H9 (cell line): ENCODE measurements around the gene POU2F1. TPM values are rescaled to one million over a fixed set of nuclear protein-coding genes. Genes with fewer than 3 reads are reported as not detected.

ENCODE experiments used
- DNase-seq: peaks from one replicate; pipeline ENCODE4 v3.0.0-alpha.2; 2017
- H2AFZ ChIP-seq: one replicate; pipeline ENCODE4 v1.6.1; 2013; ENCODE audit warnings: mild to moderate bottlenecking, low read length, control low read depth, moderate library complexity
- H2AK5ac ChIP-seq: 2 replicates; pipeline ENCODE4 v1.6.1; 2013; ENCODE audit warnings: low read length, control low read depth, mixed read lengths; ENCODE audit not compliant: insufficient read length
- H2BK120ac ChIP-seq: one replicate; pipeline ENCODE4 v1.6.1; 2013; ENCODE audit warnings: low read depth, mild to moderate bottlenecking, low read length, control low read depth, inconsistent platforms; ENCODE audit not compliant: poor library complexity, severe bottlenecking
- H2BK12ac ChIP-seq: 2 replicates; pipeline ENCODE4 v1.6.1; 2013; ENCODE audit warnings: low read length, control low read depth, mixed read lengths, low read depth; ENCODE audit not compliant: insufficient read length
- H2BK15ac ChIP-seq: 2 replicates; pipeline ENCODE4 v1.6.1; 2013; ENCODE audit warnings: low read depth, low read length, control low read depth
- H2BK20ac ChIP-seq: one replicate; pipeline ENCODE4 v1.6.1; 2013; ENCODE audit warnings: low read depth, mild to moderate bottlenecking, low read length, control low read depth, inconsistent platforms; ENCODE audit not compliant: poor library complexity, severe bottlenecking
- H2BK5ac ChIP-seq: 2 replicates; pipeline ENCODE4 v1.6.1; 2013; ENCODE audit warnings: low read length, control low read depth, mixed read lengths; ENCODE audit not compliant: insufficient read length
- H3K14ac ChIP-seq: 2 replicates; pipeline ENCODE4 v1.6.1; 2013; ENCODE audit warnings: low read length, control low read depth; ENCODE audit not compliant: insufficient read depth
- H3K18ac ChIP-seq: 2 replicates; pipeline ENCODE4 v1.6.1; 2013; ENCODE audit warnings: low read depth, mild to moderate bottlenecking, mixed read lengths, low read length, control low read depth; ENCODE audit not compliant: insufficient read length
- H3K23ac ChIP-seq: 2 replicates; pipeline ENCODE4 v1.6.1; 2013; ENCODE audit warnings: low read length, control low read depth, mixed read lengths, low read depth; ENCODE audit not compliant: insufficient read length
- H3K23me2 ChIP-seq: 2 replicates; pipeline ENCODE4 v1.6.1; 2013; ENCODE audit warnings: low read depth, mild to moderate bottlenecking, mixed read lengths, low read length, control low read depth; ENCODE audit not compliant: insufficient read length, poor library complexity, severe bottlenecking
- H3K27ac ChIP-seq: 2 replicates; pipeline ENCODE4 v1.5.1; 2013; ENCODE audit warnings: low read length, control low read depth, mixed read lengths, low read depth; ENCODE audit not compliant: insufficient read length
- H3K27me3 ChIP-seq: 2 replicates; pipeline ENCODE4 v1.6.1; 2013; ENCODE audit warnings: low read length, control low read depth, inconsistent platforms; ENCODE audit not compliant: insufficient read depth
- H3K4ac ChIP-seq: 2 replicates; pipeline ENCODE4 v1.6.1; 2013; ENCODE audit warnings: low read depth, mild to moderate bottlenecking, control low read depth, inconsistent platforms, low read length, moderate library complexity
- H3K4me1 ChIP-seq: 2 replicates; pipeline ENCODE4 v1.6.1; 2013; ENCODE audit warnings: low read length, control low read depth, inconsistent platforms; ENCODE audit not compliant: insufficient read depth
- H3K4me2 ChIP-seq: 2 replicates; pipeline ENCODE4 v1.6.1; 2013; ENCODE audit warnings: low read length, control low read depth, mixed read lengths; ENCODE audit not compliant: insufficient read length, insufficient read depth
- H3K56ac ChIP-seq: 2 replicates; pipeline ENCODE4 v1.6.1; 2013; ENCODE audit warnings: low read depth, mild to moderate bottlenecking, mixed read lengths, low read length, control low read depth; ENCODE audit not compliant: insufficient read length
- H3K79me1 ChIP-seq: 2 replicates; pipeline ENCODE4 v1.6.1; 2013; ENCODE audit warnings: low read depth, mild to moderate bottlenecking, moderate library complexity, low read length, control low read depth, inconsistent platforms; ENCODE audit not compliant: insufficient read depth, poor library complexity, severe bottlenecking
- H3K79me2 ChIP-seq: 2 replicates; pipeline ENCODE4 v1.6.1; 2013; ENCODE audit warnings: low read length, control low read depth, inconsistent platforms; ENCODE audit not compliant: insufficient read depth
- H3K9ac ChIP-seq: 2 replicates; pipeline ENCODE4 v1.6.1; 2013; ENCODE audit warnings: low read length, control low read depth, mixed read lengths; ENCODE audit not compliant: insufficient read length; ENCODE audit errors: extremely low read depth
- H3K9me3 ChIP-seq: one replicate; pipeline ENCODE4 v1.6.1; 2013; ENCODE audit warnings: low read depth, low read length, inconsistent platforms; ENCODE audit not compliant: control insufficient read depth
- H3T11ph ChIP-seq: one replicate; pipeline ENCODE4 v1.6.1; 2013; ENCODE audit warnings: mild to moderate bottlenecking, low read length, control low read depth, inconsistent platforms
- H4K20me1 ChIP-seq: one replicate; pipeline ENCODE4 v1.6.1; 2013; ENCODE audit not compliant: control insufficient read depth, insufficient read length, insufficient read depth
- H4K5ac ChIP-seq: 2 replicates; pipeline ENCODE4 v1.6.1; 2013; ENCODE audit warnings: low read depth, mild to moderate bottlenecking, mixed read lengths, low read length, control low read depth; ENCODE audit not compliant: insufficient read length
- H4K8ac ChIP-seq: replicated peaks from 2 replicates; pipeline ENCODE4 v1.6.1; 2013; ENCODE audit warnings: low read length, control low read depth, mixed read lengths, low read depth; ENCODE audit not compliant: insufficient read length
- H4K91ac ChIP-seq: 2 replicates; pipeline ENCODE4 v1.6.1; 2013; ENCODE audit warnings: low read depth, mild to moderate bottlenecking, moderate library complexity, mixed read lengths, low read length, control low read depth; ENCODE audit not compliant: insufficient read length
- H3K27ac Mint-ChIP-seq, 3 experiments: 2 replicates in 2 of 3; 3 replicates in 1 of 3; pipeline ENCODE4 v1.8.0; 2020 to 2021; ENCODE audit warnings: mixed read lengths in 3 of 3, mild to moderate bottlenecking in 1 of 3, moderate library complexity in 1 of 3
- H3K27me3 Mint-ChIP-seq: 2 replicates; pipeline ENCODE4 v1.8.0; 2021; ENCODE audit warnings: low read depth, mild to moderate bottlenecking, moderate library complexity, mixed read lengths
- H3K36me3 Mint-ChIP-seq, 3 experiments: 2 replicates in 2 of 3; 3 replicates in 1 of 3; pipeline ENCODE4 v1.8.0; 2020 to 2021; ENCODE audit warnings: low read depth in 3 of 3, mixed read lengths in 3 of 3; ENCODE audit not compliant: insufficient read depth in 1 of 3
- H3K4me1 Mint-ChIP-seq, 2 experiments: 2 replicates each; pipeline ENCODE4 v1.8.0; 2020; ENCODE audit warnings: mixed read lengths in 2 of 2
- H3K4me3 Mint-ChIP-seq, 2 experiments: 2 replicates in 1 of 2; 3 replicates in 1 of 2; pipeline ENCODE4 v1.8.0; 2020 to 2021; ENCODE audit warnings: mild to moderate bottlenecking in 2 of 2, mixed read lengths in 2 of 2, moderate library complexity in 1 of 2
- H3K9me3 Mint-ChIP-seq, 2 experiments: 2 replicates in 1 of 2; 3 replicates in 1 of 2; pipeline ENCODE4 v1.8.0; 2020; ENCODE audit warnings: mild to moderate bottlenecking in 2 of 2, mixed read lengths in 2 of 2, moderate library complexity in 1 of 2
- WGBS: extraction: QIAGEN DNeasy Blood & Tissue Kit; methylation state at CpG from one replicate; pipeline ENCODE4 v1.1.7; 2013; ENCODE audit warnings: missing lambda C conversion rate, low lambda C conversion rate, mixed read lengths; ENCODE audit not compliant: insufficient read length; ENCODE audit errors: extremely low coverage; 5-methylcytosine and 5-hydroxymethylcytosine counted together
- total RNA-seq: library from RNA; stranded (reverse); gene quantifications from 2 replicates; pipeline ENCODE4 v1.2.1, GENCODE V29; 2021
- TF ChIP-seq, protein P1 (sequence below): fragments of 200-600 bp; sonication (generic); conservative IDR thresholded peaks from 3 replicates; pipeline ENCODE4 v1.8.0; 2021; ENCODE audit warnings: antibody characterized with exemption, mild to moderate bottlenecking

The POU2F1 gene
- total RNA-seq, 1 experiment from 2014 or later: 62.5 TPM

DNA sequence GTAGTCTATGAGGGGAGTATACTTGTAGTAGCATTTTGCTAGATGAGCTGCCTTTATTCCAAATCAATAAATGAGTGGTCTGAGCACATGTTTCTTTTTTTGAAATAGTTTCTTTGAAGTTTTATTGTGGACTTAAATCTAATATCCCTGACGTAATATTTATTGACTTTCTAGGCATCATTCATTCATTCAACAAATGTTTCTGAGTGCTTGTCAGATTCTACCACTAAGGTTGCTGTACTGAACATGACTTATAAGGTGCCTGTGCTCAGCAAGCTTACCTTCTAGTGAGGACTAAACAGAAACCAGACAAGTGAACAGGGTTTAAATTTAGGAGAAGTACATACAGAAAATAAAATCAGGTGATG lies 68.4 kb downstream of the POU2F1 start:
- H3K36me3 Mint-ChIP-seq: peaks cover 0 to 22% (median 9%) of the 10 kb centered on the region in 3 experiments; a peak in 4 of 7 replicates
- WGBS: no CpG with 5 or more reads among the region's 1 CpG
- Histone ChIP-seq H3K14ac (no peak overlapping the region), H4K8ac (no peak overlapping the region), H3T11ph (no peak overlapping the region), H3K23me2 (no peaks in the 10 kb centered on the region), H3K18ac (no peak overlapping the region), H3K79me1 (peaks cover 15% of the 10 kb centered on the region), H3K79me2 (peaks cover 11% of the 10 kb centered on the region; the same call in 1 of the 2 replicates), H3K4me1 (no peaks in the 10 kb centered on the region), H2BK5ac (no peak overlapping the region), H3K23ac (no peak overlapping the region), H2BK120ac (no peak overlapping the region), H3K56ac (no peak overlapping the region), H3K9ac (no peak overlapping the region), H3K9me3 (no peaks in the 10 kb centered on the region), H2AFZ (no peak overlapping the region), H3K27ac (no peak overlapping the region), H4K20me1 (no peaks in the 10 kb centered on the region), H3K27me3 (no peaks in the 10 kb centered on the region), H4K91ac (no peak overlapping the region), H3K4ac (no peak overlapping the region), H3K4me2 (no peak overlapping the region), H4K5ac (no peak overlapping the region), H2BK12ac (no peak overlapping the region), H2BK15ac (no peak overlapping the region), H2BK20ac (no peak overlapping the region), H2AK5ac (no peak overlapping the region)
- H3K4me1 Mint-ChIP-seq: peaks cover 37 to 46% of the 10 kb centered on the region in 2 experiments
- no peak for DNase-seq
- no peaks in the 10 kb centered on the region for H3K27me3 Mint-ChIP-seq
- peak overlapping the region in 2 of 3 experiments; percentile 32 to 41; a peak in 1 of 7 replicates for H3K27ac Mint-ChIP-seq
- TF ChIP-seq, protein P1, sequence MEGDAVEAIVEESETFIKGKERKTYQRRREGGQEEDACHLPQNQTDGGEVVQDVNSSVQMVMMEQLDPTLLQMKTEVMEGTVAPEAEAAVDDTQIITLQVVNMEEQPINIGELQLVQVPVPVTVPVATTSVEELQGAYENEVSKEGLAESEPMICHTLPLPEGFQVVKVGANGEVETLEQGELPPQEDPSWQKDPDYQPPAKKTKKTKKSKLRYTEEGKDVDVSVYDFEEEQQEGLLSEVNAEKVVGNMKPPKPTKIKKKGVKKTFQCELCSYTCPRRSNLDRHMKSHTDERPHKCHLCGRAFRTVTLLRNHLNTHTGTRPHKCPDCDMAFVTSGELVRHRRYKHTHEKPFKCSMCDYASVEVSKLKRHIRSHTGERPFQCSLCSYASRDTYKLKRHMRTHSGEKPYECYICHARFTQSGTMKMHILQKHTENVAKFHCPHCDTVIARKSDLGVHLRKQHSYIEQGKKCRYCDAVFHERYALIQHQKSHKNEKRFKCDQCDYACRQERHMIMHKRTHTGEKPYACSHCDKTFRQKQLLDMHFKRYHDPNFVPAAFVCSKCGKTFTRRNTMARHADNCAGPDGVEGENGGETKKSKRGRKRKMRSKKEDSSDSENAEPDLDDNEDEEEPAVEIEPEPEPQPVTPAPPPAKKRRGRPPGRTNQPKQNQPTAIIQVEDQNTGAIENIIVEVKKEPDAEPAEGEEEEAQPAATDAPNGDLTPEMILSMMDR: no peak
- peaks cover 0 to 8% of the 10 kb centered on the region in 2 experiments; a peak in 3 of 5 replicates for H3K9me3 Mint-ChIP-seq
- H3K4me3 Mint-ChIP-seq: no peak overlapping the region
